ENCODE data around the gene UBQLN4.

UBQLN4 gene

GRCh38 chr1:155990005-155990739, 63.4 kb downstream of the UBQLN4 start:
- Histone ChIP-seq H3F3A (ENCODE audit: insufficient read depth) (no peaks in the 10 kb centered on the region), H3K9me3 (ENCODE audit: insufficient read depth, low read length) (no peaks in the 10 kb centered on the region), H3K9me2 (replicated peaks; ENCODE audit: insufficient read depth, low read length) (no peaks in the 10 kb centered on the region), H4K20me1 (ENCODE audit: low read depth, low read length) (no peaks in the 10 kb centered on the region), H3K4me3 (ENCODE audit: insufficient read depth, low read length, poor library complexity, severe bottlenecking) (no peak overlapping the region), H3K9ac (ENCODE audit: low read length) (no peak overlapping the region), H3K79me2 (ENCODE audit: insufficient read depth, low read length) (no peaks in the 10 kb centered on the region), H3K27me3 (ENCODE audit: low read length) (no peaks in the 10 kb centered on the region), H3K36me3 (ENCODE audit: low read length) (no peaks in the 10 kb centered on the region), H2AFZ (ENCODE audit: low read depth, low read length, severe bottlenecking) (no peak overlapping the region), H3K4me2 (ENCODE audit: low read depth, low read length, poor library complexity, severe bottlenecking) (no peak overlapping the region), H3K27ac (ENCODE audit: low read depth, low read length) (no peak overlapping the region)
- no peak for TF ChIP-seq EZH2phosphoT487 (conservative IDR thresholded peaks at IDR 0.05; ENCODE audit: low read length)
- no peak for TF ChIP-seq CTCF (IDR thresholded peaks at IDR 0.05; ENCODE audit: insufficient read depth, low read length, poor library complexity, severe bottlenecking)

- H3K9ac ChIP-seq (ENCODE audit: low read length), result peak overlapping the region; percentile 26; the same call in 1 of the 2 replicates
- no peaks in the 10 kb centered on the region for H3F3A ChIP-seq (ENCODE audit: insufficient read depth)
- H3K9me3 ChIP-seq (ENCODE audit: insufficient read depth, low read length), result no peaks in the 10 kb centered on the region
- peak overlapping the region; percentile 93 for H2AFZ ChIP-seq (ENCODE audit: low read depth, low read length, severe bottlenecking)
- no peak overlapping the region for H3K27ac ChIP-seq (ENCODE audit: low read depth, low read length)
- H3K79me2 ChIP-seq (ENCODE audit: insufficient read depth, low read length), result no peaks in the 10 kb centered on the region
- H3K36me3 ChIP-seq (ENCODE audit: low read length), result no peaks in the 10 kb centered on the region
- no peaks in the 10 kb centered on the region for H4K20me1 ChIP-seq (ENCODE audit: low read depth, low read length)
- no peak overlapping the region for H3K4me3 ChIP-seq (ENCODE audit: insufficient read depth, low read length, poor library complexity, severe bottlenecking)
- no peaks in the 10 kb centered on the region for H3K27me3 ChIP-seq (ENCODE audit: low read length)
- no peak for TF ChIP-seq EZH2phosphoT487 (conservative IDR thresholded peaks at IDR 0.05; ENCODE audit: low read length)
- TF ChIP-seq CTCF (IDR thresholded peaks at IDR 0.05; ENCODE audit: insufficient read depth, low read length, poor library complexity, severe bottlenecking), result peak; percentile 89
- no peaks in the 10 kb centered on the region for H3K9me2 ChIP-seq (replicated peaks; ENCODE audit: insufficient read depth, low read length)
- peak overlapping the region; percentile 31 for H3K4me2 ChIP-seq (ENCODE audit: low read depth, low read length, poor library complexity, severe bottlenecking)
Observed at GRCh38 chr1:155989242-155990004, 64.2 kb downstream of the UBQLN4 start.
